ENCODE data around the gene MID1. TPM values are rescaled to one million over a fixed set of nuclear protein-coding genes. Genes with fewer than 3 reads are reported as not detected.

MID1 gene
- total RNA-seq, 1 donor from 2014 or later: 9.4 TPM

DNA sequence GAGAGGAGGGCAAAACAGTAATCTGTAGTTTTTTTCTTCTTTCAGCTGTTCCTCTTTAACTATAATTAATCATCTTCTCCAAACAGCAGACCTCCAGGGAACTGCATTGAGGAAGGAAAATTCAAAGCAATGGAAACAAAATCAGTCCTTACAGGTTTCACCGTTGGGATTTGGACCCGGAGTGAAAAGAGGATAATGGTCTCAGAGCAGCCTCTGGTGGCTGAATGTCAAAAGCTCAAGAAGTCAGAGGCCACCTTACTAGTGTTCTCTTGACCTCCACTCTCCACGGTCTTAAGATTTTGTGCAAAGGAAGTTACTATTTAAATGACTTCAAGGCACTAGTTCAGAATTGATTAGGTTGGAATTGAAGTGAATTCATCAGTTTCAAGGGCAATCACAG lies 16.0 kb upstream of the MID1 start:
- H3K36me3 ChIP-seq: no peaks in the 10 kb centered on the region
- no peaks in the 10 kb centered on the region for H3K9me3 ChIP-seq (replicated peaks)
- H3K27me3 ChIP-seq (ENCODE audit: low read depth): no peaks in the 10 kb centered on the region
- peak overlapping the region; percentile 23 for H3K4me3 ChIP-seq
- no peaks in the 10 kb centered on the region for H3K4me1 ChIP-seq
- DNase-seq: no peak
- intact Hi-C loops (cut with micrococcal nuclease): loop anchor here (10.0 kb wide), 1 partner anchor 442 kb away; no protein-coding TSS in a partner anchor
- H3K27ac ChIP-seq (replicated peaks): peak overlapping the region; percentile 23
- TF ChIP-seq, protein P1, sequence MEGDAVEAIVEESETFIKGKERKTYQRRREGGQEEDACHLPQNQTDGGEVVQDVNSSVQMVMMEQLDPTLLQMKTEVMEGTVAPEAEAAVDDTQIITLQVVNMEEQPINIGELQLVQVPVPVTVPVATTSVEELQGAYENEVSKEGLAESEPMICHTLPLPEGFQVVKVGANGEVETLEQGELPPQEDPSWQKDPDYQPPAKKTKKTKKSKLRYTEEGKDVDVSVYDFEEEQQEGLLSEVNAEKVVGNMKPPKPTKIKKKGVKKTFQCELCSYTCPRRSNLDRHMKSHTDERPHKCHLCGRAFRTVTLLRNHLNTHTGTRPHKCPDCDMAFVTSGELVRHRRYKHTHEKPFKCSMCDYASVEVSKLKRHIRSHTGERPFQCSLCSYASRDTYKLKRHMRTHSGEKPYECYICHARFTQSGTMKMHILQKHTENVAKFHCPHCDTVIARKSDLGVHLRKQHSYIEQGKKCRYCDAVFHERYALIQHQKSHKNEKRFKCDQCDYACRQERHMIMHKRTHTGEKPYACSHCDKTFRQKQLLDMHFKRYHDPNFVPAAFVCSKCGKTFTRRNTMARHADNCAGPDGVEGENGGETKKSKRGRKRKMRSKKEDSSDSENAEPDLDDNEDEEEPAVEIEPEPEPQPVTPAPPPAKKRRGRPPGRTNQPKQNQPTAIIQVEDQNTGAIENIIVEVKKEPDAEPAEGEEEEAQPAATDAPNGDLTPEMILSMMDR (IDR thresholded peaks at IDR 0.05; ENCODE audit: borderline replicate concordance): peak; percentile 68

DNA sequence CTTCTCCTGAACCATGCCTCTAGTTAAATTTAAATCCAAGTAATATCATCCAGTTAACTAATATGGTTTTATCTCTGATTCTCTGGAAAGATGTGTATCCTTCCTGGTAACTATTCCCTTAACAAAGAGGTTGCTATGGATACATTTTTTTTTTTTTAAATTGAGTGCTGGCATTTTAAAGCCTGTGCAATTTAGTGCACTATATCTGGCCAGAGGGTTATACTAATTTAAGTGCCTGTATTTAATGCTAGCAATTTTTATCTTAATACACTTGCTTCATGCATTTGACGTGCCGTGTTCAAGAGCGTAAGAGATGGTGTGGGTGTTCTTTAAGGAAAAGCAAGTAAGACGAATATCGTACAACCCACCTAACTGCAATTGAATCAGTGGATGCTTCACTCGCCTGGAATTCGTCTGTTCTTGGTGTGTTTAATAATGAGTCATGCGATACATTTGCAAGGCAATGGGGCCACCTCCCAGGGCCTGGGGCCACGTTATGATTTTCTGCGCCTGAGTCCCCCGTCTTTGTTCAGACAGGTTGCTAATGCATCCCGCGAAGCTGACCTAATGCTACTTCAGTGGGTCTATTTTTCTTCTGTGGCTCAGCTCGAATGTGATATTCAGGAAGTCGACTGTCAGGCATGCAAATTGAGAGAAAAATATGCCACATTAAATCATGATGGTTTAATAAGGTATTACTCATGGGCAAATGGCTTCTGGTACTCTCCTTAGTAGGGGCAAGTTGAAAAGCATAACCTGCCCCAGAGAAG lies 14.2 kb upstream of the MID1 start:
- H3K9me3 ChIP-seq (replicated peaks): no peaks in the 10 kb centered on the region
- TF ChIP-seq, protein P1 (IDR thresholded peaks at IDR 0.05; ENCODE audit: borderline replicate concordance): no peak
- H3K4me1 ChIP-seq: no peaks in the 10 kb centered on the region
- no peaks in the 10 kb centered on the region for H3K27me3 ChIP-seq (ENCODE audit: low read depth)
- intact Hi-C loops (cut with micrococcal nuclease): loop anchor here (10.0 kb wide), 1 partner anchor 440 kb away; no protein-coding TSS in a partner anchor
- no peak overlapping the region for H3K4me3 ChIP-seq
- H3K36me3 ChIP-seq: no peaks in the 10 kb centered on the region
- DNase-seq: no peak
- no peak overlapping the region for H3K27ac ChIP-seq (replicated peaks)

DNA sequence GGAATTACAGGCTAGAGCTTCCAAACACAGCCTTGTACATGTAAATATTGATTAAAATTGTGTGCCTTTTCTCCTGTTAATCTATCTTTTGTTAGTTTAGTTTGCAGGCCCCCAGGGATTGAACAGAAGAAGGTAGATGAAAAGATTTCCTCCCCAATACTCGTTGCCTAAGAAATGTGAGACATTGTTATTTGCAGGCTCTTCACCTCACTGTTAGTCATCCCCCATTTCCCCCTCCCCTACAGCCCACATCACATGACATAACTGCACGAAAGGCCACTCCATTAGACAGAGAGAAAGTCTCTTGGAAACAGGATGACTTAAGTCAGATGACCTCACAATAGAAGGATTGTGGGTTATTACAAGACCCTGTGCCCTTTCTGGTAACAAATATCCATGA lies 13.3 kb upstream of the MID1 start:
- no peaks in the 10 kb centered on the region for H3K27me3 ChIP-seq (ENCODE audit: low read depth)
- no peaks in the 10 kb centered on the region for H3K36me3 ChIP-seq
- intact Hi-C loops (cut with micrococcal nuclease): loop anchor here (10.0 kb wide), 1 partner anchor 439 kb away; no protein-coding TSS in a partner anchor
- H3K27ac ChIP-seq (replicated peaks): no peak overlapping the region
- TF ChIP-seq, protein P1 (IDR thresholded peaks at IDR 0.05; ENCODE audit: borderline replicate concordance): no peak
- no peaks in the 10 kb centered on the region for H3K9me3 ChIP-seq (replicated peaks)
- no peaks in the 10 kb centered on the region for H3K4me1 ChIP-seq
- DNase-seq: peak; percentile 12
- H3K4me3 ChIP-seq: no peak overlapping the region

DNA sequence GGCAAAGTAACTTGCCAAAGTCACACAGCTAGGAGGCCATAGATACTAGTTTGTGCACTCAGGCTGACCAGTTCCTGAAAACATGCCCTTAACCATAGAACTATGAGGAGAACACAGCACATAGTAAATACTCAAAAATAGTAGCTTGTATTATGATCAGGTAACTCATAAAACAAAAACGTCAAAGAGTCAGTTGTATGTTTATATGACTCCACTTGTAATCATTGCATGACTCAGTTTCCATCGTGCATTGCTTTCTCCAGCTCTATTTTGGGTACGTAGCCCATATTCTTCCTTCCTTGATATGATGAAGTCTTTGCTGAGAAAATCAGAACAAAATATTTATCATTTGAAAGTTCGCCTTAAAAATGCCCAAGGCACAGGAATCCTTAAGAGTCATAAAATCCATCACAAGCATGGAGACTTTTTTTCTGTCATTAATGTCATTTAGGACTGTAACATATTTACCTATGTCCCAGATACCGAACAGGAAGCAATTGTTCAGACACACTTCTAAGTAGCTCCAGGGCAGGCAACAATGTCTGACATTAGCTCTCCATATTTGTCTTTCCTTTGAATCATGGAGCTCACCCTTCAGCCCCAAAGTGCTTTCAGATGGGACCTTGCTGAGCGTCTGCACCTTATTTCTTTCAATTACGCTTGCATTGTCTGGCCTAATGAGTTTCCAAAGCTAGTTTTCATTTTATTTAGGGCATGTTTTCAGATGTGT lies 11.2 kb upstream of the MID1 start:
- no peaks in the 10 kb centered on the region for H3K4me1 ChIP-seq
- TF ChIP-seq, protein P1 (IDR thresholded peaks at IDR 0.05; ENCODE audit: borderline replicate concordance): no peak
- no peaks in the 10 kb centered on the region for H3K9me3 ChIP-seq (replicated peaks)
- no peak for DNase-seq
- intact Hi-C loops (cut with micrococcal nuclease): loop anchor here (10.0 kb wide), 1 partner anchor 437 kb away; no protein-coding TSS in a partner anchor
- no peak overlapping the region for H3K27ac ChIP-seq (replicated peaks)
- H3K27me3 ChIP-seq (ENCODE audit: low read depth): no peaks in the 10 kb centered on the region
- no peaks in the 10 kb centered on the region for H3K36me3 ChIP-seq
- no peak overlapping the region for H3K4me3 ChIP-seq

DNA sequence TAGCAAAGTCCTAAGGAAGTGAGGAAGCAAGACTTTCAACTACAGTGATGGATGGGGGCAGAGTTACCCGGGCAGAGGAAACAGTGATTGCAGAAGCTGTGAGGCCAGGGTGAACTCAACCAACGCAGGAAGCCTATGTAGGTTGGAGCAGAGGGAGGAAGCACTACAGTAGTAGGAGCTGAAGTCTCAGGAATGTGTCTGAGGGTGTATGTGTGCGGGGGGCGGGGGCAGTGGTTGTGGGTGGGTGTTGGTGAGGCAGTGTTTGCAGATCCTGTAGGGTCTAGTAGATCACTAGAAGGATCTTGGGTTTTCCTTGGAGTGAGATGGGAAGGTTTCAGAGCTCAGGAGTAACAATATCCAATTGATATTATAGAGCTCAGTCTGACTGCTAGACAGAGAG lies 9.9 kb upstream of the MID1 start:
- TF ChIP-seq, protein P1 (IDR thresholded peaks at IDR 0.05; ENCODE audit: borderline replicate concordance): no peak
- no peaks in the 10 kb centered on the region for H3K36me3 ChIP-seq
- no peaks in the 10 kb centered on the region for H3K4me1 ChIP-seq
- H3K9me3 ChIP-seq (replicated peaks): no peaks in the 10 kb centered on the region
- no peak overlapping the region for H3K27ac ChIP-seq (replicated peaks)
- H3K4me3 ChIP-seq: no peak overlapping the region
- no peaks in the 10 kb centered on the region for H3K27me3 ChIP-seq (ENCODE audit: low read depth)
- DNase-seq: no peak
- intact Hi-C loops (cut with micrococcal nuclease): loop anchor here (10.0 kb wide), 1 partner anchor 436 kb away; no protein-coding TSS in a partner anchor

Data from left ventricle myocardium inferior (tissue), 1 donor.